ENCODE results near the gene TUSC2.

TUSC2 gene

DNA sequence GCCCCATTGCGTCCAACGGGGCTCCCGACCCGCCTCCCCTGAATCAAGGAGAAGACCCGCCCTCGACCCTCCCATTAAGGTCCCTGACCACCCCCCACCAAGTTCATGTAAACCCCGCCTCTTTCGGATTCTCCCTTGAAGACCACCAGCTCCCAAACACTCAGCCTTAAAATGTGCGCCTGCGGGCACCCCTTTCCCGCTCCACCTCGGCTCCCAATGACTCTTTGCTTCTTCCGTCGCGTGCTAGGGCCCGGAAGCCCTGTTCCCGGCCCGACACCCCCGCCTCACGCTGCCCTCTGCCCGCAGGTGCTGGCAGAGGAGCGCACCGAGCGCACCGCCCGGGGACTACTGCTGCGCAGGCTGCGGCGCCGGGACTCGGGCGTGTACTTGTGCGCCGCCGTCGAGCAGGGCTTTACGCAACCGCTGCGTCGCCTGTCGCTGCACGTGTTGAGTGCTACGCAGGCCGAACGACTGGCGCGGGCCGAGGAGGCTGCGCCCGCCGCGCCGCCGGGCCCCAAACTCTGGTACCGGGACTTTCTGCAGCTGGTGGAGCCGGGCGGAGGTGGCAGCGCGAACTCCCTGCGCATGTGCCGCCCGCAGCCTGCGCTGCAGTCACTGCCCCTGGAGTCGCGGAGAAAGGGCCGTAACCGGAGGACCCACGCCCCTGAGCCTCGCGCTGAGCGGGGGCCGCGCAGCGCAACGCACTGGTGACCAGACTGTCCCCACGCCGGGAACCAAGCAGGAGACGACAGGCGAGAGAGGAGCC is 51.8 kb downstream of the TUSC2 start:
- TF ChIP-seq, protein P1, sequence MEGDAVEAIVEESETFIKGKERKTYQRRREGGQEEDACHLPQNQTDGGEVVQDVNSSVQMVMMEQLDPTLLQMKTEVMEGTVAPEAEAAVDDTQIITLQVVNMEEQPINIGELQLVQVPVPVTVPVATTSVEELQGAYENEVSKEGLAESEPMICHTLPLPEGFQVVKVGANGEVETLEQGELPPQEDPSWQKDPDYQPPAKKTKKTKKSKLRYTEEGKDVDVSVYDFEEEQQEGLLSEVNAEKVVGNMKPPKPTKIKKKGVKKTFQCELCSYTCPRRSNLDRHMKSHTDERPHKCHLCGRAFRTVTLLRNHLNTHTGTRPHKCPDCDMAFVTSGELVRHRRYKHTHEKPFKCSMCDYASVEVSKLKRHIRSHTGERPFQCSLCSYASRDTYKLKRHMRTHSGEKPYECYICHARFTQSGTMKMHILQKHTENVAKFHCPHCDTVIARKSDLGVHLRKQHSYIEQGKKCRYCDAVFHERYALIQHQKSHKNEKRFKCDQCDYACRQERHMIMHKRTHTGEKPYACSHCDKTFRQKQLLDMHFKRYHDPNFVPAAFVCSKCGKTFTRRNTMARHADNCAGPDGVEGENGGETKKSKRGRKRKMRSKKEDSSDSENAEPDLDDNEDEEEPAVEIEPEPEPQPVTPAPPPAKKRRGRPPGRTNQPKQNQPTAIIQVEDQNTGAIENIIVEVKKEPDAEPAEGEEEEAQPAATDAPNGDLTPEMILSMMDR (conservative IDR thresholded peaks at IDR 0.05; ENCODE audit: low read length) = no peak
- H3K4me3 ChIP-seq (ENCODE audit: low read length) = no peak overlapping the region
- no peak for DNase-seq (ENCODE audit: low read depth)

DNA sequence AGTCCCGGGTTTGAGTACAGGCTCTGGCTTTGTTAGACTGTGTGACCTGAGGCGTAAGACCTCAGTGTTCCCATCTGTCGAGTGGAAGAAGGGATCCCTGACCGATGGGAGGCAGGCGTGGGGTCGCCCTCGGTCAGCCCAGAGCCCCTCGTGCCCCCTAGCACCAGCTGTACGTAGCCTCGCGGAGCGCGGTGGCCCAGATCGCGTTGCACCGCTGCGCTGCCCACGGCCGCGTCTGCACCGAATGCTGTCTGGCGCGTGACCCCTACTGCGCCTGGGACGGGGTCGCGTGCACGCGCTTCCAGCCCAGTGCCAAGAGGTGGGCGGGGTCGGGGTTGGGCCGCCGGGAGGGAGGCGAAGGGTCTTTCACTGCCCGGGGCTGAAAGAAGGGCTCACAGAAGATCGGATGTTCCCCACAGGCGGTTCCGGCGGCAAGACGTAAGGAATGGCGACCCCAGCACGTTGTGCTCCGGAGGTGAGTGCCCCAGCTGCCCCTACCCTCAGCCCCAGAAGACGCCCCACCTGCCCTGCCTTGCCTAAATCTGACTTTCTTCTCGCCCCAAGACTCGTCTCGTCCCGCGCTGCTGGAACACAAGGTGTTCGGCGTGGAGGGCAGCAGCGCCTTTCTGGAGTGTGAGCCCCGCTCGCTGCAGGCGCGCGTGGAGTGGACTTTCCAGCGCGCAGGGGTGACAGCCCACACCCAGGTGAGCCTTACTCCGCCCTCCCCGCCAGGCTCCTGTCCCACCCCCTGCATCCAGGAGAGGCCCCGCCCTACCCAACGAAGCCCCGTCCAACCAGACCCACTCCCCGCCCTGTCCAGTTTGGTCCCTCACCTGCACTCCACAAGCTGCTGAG is 52.7 kb downstream of the TUSC2 start:
- no peak for DNase-seq (ENCODE audit: low read depth)
- H3K4me3 ChIP-seq (ENCODE audit: low read length) = no peak overlapping the region
- TF ChIP-seq, protein P1 (conservative IDR thresholded peaks at IDR 0.05; ENCODE audit: low read length) = no peak

Measured in AG10803 (cell line).